ENCODE data around the gene SAYSD1. TPM values are rescaled to one million over a fixed set of nuclear protein-coding genes. Genes with fewer than 3 reads are reported as not detected.

The SAYSD1 gene
- total RNA-seq, 1 experiment from 2014 or later, result 9.4 TPM

GRCh38 chr6:39061588-39061987 is 53.4 kb downstream of the SAYSD1 start:
- Mint-ChIP-seq H3K4me3 (no peak overlapping the region), H3K36me3 (ENCODE audit: insufficient read depth in 1 of 3, low read depth in 3 of 3) (peaks cover 0 to 7% (median 3%) of the 10 kb centered on the region in 3 experiments; a peak in 4 of 7 replicates), H3K27ac (no peak overlapping the region), H3K4me1 (peaks cover 2 to 6% of the 10 kb centered on the region in 2 experiments; a peak in 1 of 4 replicates), H3K27me3 (ENCODE audit: low read depth) (peaks cover 20% of the 10 kb centered on the region), H3K9me3 (no peaks in the 10 kb centered on the region)
- Histone ChIP-seq H3K23ac (ENCODE audit: insufficient read length, low read depth, low read length) (no peak overlapping the region), H3K56ac (ENCODE audit: insufficient read length, low read depth, low read length) (no peak overlapping the region), H3K4me2 (ENCODE audit: insufficient read depth, insufficient read length, low read length) (no peak overlapping the region), H3K18ac (ENCODE audit: insufficient read length, low read depth, low read length) (no peak overlapping the region), H3K79me2 (ENCODE audit: insufficient read depth, low read length) (no peaks in the 10 kb centered on the region), H2BK12ac (ENCODE audit: insufficient read length, low read depth, low read length) (no peak overlapping the region), H3K79me1 (ENCODE audit: insufficient read depth, low read depth, low read length, poor library complexity, severe bottlenecking) (no peaks in the 10 kb centered on the region), H3K23me2 (ENCODE audit: insufficient read length, low read depth, low read length, poor library complexity, severe bottlenecking) (no peaks in the 10 kb centered on the region), H4K91ac (ENCODE audit: insufficient read length, low read depth, low read length) (no peak overlapping the region), H4K8ac (replicated peaks; ENCODE audit: insufficient read length, low read depth, low read length) (no peak overlapping the region), H2BK15ac (ENCODE audit: low read depth, low read length) (no peak overlapping the region), H2BK120ac (ENCODE audit: low read depth, low read length, poor library complexity, severe bottlenecking) (no peak overlapping the region), H4K20me1 (ENCODE audit: control insufficient read depth, insufficient read depth, insufficient read length) (peaks cover 3% of the 10 kb centered on the region), H3K9ac (ENCODE audit: extremely low read depth, insufficient read length, low read length) (no peak overlapping the region), H3K27me3 (ENCODE audit: insufficient read depth, low read length) (no peaks in the 10 kb centered on the region), H3K9me3 (ENCODE audit: control insufficient read depth, low read depth, low read length) (no peaks in the 10 kb centered on the region), H3K4ac (ENCODE audit: low read depth, low read length) (no peak overlapping the region), H3K4me1 (ENCODE audit: insufficient read depth, low read length) (no peaks in the 10 kb centered on the region), H2AFZ (ENCODE audit: low read length) (no peak overlapping the region), H3K14ac (ENCODE audit: insufficient read depth, low read length) (no peak overlapping the region; the same call in 1 of the 2 replicates), H3K27ac (ENCODE audit: insufficient read length, low read depth, low read length) (no peak overlapping the region), H2BK5ac (ENCODE audit: insufficient read length, low read length) (no peak overlapping the region), H2AK5ac (ENCODE audit: insufficient read length, low read length) (no peak overlapping the region), H3T11ph (ENCODE audit: low read length) (no peak overlapping the region), H2BK20ac (ENCODE audit: low read depth, low read length, poor library complexity, severe bottlenecking) (no peak overlapping the region), H4K5ac (ENCODE audit: insufficient read length, low read depth, low read length) (no peak overlapping the region)
- WGBS (ENCODE audit: extremely low coverage, insufficient read length, low lambda C conversion rate), result no CpG with 5 or more reads among the region's 3 CpGs
- DNase-seq, result no peak
- TF ChIP-seq, protein P1, sequence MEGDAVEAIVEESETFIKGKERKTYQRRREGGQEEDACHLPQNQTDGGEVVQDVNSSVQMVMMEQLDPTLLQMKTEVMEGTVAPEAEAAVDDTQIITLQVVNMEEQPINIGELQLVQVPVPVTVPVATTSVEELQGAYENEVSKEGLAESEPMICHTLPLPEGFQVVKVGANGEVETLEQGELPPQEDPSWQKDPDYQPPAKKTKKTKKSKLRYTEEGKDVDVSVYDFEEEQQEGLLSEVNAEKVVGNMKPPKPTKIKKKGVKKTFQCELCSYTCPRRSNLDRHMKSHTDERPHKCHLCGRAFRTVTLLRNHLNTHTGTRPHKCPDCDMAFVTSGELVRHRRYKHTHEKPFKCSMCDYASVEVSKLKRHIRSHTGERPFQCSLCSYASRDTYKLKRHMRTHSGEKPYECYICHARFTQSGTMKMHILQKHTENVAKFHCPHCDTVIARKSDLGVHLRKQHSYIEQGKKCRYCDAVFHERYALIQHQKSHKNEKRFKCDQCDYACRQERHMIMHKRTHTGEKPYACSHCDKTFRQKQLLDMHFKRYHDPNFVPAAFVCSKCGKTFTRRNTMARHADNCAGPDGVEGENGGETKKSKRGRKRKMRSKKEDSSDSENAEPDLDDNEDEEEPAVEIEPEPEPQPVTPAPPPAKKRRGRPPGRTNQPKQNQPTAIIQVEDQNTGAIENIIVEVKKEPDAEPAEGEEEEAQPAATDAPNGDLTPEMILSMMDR (conservative IDR thresholded peaks at IDR 0.05), result no peak

Data from H9 (cell line).